ENCODE measurements around the gene STX5.
A peak's percentile ranks its signal among the peaks of the same experiment; 100 is the strongest.
"Not testable (repeated sequence)": the region's sequence is repeated elsewhere in the genome, so short reads cannot be mapped to it uniquely, and the experiment has no call there.

STX5 gene, protein sequence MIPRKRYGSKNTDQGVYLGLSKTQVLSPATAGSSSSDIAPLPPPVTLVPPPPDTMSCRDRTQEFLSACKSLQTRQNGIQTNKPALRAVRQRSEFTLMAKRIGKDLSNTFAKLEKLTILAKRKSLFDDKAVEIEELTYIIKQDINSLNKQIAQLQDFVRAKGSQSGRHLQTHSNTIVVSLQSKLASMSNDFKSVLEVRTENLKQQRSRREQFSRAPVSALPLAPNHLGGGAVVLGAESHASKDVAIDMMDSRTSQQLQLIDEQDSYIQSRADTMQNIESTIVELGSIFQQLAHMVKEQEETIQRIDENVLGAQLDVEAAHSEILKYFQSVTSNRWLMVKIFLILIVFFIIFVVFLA

DNA sequence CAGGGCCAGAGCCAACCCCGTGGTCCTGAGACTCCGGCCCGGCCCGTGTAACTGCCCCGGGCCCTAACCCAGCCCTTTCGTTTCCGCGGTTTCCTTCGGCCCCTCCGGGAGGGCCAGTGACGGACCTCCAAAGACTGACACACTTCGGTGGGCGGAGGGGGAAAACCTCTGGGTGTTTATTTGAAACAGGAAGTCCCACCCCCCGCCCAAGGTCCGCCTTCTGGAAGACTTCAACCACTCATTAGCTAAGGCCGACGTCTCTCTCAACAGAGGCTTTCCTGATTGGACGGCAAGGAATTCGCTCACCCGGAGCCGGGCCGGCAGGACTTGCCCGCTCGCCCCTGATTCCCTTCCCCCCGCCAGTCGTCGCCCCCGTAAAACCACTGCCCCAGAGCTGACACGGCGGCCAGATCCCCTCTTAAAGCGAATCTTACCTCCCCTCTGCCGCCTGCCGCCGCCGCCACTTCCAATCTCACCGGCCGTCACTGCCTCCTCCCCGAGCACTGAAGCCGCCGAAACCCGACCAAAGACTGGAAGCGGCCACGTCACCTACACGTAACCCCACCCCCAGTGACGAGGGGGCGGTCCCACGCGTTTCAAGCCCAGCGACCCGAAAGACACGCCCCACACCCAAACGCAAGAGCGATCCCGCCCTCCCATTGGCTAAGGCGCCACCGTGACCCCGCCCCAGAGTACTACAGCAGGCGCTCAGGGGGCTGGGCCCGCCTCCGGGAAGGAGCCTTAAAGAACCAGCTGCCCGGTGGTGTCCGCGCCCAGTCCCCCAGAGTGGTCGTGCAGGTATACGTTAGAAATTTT is at the start of gene STX5:
Gene STX5, minus strand, starts transcription at position 532 of the 816 bp plus-strand sequence. CDS start 808 bp downstream, outside the sequence.
- DNase-seq (ENCODE audit: low read depth in 2 of 2), result peak; percentile 99

DNA sequence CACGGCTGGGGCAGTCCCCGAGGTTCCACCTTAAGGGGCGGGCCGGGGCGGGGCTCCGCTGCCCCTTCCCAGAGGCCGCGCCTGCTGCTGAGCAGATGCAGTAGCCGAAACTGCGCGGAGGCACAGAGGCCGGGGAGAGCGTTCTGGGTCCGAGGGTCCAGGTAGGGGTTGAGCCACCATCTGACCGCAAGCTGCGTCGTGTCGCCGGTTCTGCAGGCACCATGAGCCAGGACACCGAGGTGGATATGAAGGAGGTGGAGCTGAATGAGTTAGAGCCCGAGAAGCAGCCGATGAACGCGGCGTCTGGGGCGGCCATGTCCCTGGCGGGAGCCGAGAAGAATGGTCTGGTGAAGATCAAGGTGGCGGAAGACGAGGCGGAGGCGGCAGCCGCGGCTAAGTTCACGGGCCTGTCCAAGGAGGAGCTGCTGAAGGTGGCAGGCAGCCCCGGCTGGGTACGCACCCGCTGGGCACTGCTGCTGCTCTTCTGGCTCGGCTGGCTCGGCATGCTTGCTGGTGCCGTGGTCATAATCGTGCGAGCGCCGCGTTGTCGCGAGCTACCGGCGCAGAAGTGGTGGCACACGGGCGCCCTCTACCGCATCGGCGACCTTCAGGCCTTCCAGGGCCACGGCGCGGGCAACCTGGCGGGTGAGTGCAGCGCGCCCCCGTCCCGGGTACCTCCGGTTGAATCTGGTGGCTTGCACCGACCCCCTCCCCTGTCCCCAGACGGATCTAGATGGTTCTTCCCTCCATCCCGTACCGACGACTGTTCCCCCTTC is 49.1 kb upstream of the STX5 start, which contains the start of gene SLC3A2:
Gene SLC3A2, plus strand, starts transcription at position 94 of the 776 bp plus-strand sequence. Its CDS starts 128 bp downstream, at position 222.
- DNase-seq (ENCODE audit: low read depth in 2 of 2), result peak; percentile 74 to 83

DNA sequence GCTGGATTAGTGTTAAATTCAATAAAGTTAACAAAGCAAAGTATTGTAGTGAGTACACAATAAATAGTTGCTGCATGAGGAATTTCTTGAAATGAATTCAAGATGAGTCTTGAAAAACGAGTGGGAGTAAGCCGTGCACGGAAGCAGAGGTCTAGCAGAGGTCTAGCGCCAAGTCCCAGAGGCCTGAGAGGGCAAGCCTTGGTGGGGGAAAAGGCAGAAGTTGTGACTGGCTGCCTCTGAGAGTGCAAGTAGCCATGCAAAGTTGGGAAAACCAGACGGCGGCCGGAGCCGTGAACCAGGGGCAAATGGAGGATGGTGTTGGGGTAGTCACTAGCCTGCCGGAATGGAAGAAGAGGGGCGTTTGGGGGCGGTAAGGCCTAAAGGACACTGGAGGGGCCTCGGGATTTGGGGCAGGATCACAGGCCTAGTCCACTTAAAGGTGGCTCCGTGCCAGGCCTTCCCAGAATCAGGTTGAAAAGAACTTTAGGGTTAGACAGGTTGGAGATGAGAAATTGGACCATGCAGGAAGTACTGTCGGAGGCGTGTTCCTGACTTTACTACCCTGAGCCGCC is 48.5 kb upstream of the STX5 start:
- DNase-seq (ENCODE audit: low read depth in 2 of 2), result peak; percentile 38 to 43

DNA sequence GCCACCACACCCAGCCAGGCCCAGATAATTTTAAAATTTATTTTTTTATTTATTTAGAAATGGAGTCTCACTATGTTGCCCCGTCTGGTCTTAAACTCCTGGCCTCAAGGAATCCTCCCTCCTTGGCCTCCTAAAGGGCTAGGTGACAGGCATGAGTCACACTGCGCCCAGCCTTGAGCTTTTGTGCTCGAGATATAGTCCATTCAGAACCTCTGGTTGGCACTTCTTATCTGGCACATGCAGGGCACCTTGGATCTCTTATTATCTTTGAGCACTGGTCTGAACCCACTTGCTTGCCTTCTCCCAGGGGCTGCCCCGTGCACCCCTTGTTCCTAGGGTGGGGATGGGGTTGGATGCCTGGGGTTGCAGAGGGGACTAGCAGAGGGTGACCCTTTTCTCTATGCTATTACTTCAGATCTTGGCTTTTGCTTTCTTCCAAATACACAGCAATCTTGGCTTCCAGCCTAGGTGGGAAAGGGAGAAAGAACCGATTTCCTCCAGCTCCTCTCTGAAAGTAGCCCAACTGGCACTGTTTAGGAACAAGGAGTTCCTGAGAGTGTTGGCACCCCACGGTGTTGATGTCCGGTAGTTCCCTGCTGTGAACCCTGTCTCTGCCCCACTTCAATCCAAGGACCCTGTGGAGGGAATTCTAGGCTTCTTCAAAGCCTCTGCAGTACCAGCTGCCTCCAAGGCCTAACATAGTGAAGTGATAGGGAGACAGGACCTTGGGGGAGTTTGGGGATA is 47.6 kb upstream of the STX5 start:
- no peak for DNase-seq (ENCODE audit: low read depth in 2 of 2)

DNA sequence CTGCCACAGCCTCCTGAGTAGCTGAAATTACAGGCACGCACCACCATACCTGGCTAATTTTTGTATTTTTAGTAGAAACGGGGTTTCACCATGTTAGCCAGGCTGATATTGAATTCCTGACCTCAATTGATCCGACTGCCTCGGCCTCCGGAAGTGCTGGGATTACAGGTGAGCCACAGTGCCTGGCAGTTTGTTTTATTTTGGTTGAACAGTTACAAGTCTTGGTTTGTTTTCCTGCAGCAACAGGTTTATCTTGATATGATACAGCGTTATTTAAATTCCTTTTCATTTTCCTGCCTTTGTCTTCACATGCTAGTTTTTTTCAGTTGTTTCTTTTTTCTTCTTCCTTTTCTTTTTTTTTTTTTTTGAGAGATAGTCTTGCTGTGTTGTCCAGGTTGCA is 44.9 kb upstream of the STX5 start:
- no peak for DNase-seq (ENCODE audit: low read depth in 2 of 2)

DNA sequence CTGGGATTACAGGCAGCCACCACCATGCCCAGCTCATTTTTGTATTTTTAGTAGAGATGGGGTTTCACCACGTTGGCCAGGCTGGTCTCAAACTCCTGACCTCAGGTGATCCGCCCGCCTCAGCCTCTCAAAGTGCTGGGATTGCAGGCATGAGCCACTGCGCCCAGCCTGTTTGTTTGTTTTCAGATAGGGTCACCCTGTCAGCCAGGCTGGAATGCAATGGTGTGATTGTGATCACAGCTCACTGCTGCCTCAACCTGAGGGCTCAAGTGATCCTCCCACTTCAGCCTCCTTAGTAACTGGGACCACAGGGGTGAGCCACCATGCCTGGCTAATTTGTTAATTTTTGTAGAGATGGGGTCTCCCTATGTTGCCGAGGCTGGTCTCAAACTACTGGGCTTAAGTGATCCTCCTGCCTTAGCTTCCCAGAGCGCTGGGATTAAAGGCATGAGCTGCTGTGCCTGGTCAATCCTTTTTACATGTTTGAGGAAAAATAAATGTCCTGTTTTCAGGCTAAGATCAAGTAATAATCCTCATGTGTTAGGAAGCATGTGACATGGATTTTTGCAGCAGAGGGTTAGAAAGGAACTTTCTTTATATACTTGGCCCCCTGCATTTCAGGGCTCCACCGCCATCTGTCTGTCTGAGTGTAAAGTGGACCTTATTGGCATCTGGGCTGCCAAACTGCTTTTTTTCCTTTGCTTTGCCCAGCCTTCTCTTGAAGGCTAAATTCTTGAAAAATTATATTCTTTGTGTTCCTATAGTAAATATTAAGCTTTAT is 44.0 kb upstream of the STX5 start:
- DNase-seq (ENCODE audit: low read depth in 2 of 2), result no peak

DNA sequence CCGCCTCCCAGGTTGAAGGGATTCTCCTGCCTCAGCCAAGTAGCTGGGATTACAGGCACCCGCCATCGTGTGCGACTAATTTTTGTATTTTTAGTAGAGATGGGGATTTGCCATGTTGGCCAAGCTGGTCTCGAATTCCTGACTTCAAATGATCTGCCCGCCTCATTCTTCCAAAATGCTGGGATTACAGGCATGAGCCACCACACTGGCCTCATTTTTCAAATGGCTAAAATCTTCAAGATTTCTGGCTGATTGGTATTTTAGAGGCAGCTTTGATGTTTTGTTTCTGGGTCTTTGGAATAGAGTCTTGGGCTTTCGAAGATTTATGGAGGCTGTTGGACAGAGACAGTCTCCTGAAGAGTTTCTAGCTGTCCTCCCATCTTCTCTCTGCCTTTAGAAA is 43.0 kb upstream of the STX5 start:
- DNase-seq (ENCODE audit: low read depth in 2 of 2), result no peak

DNA sequence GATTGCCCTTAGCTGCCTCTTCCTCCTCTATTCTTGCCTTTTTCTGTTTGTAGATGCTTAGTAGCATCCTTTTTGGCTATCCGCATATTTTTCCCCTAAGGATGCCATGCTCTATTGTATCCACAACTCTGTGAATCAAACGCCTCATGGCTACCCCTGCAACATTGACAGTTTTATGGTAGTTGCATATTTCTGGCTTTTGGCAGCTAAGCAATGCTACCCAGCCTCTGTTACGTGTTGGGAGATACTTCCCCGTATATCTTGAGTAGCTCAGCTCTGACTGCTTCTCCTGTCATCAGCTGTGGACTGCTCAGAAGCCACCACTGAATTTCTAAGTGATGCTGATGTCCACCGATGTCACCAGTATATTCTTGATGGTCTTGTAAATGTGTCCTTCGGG is 33.8 kb upstream of the STX5 start:
- no peak for DNase-seq (ENCODE audit: low read depth in 2 of 2)

DNA sequence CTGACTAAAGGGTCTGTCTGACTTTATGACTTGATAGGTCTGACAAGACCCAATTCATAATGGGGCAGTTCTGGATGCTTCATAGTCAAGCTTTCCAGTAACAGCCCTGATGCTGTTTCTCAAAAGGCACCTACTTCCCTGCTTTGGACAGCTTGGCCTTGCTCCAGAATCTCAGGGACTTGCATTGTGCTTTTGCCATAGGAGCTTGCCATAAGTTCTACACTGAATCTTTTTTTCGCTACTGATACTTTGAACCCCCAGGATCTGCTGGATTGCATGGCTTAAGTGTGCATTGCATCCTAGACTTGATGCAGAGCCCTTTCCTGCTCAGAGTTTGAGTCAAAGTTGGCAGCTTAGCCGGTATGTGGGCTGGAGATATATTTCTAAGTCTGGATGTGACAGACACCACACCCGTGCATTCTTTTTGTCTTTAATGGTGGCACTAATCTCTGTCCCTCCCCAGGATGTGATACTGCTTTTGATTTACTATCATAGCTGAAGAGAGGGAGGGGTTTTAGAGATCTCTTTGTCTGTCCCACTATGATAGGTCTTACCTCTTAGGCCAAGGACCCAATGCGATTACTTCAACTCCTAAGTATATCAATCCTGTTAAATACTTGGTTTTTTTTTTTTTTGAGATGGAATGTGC is 32.0 kb upstream of the STX5 start:
- no peak for DNase-seq (ENCODE audit: low read depth in 2 of 2)

DNA sequence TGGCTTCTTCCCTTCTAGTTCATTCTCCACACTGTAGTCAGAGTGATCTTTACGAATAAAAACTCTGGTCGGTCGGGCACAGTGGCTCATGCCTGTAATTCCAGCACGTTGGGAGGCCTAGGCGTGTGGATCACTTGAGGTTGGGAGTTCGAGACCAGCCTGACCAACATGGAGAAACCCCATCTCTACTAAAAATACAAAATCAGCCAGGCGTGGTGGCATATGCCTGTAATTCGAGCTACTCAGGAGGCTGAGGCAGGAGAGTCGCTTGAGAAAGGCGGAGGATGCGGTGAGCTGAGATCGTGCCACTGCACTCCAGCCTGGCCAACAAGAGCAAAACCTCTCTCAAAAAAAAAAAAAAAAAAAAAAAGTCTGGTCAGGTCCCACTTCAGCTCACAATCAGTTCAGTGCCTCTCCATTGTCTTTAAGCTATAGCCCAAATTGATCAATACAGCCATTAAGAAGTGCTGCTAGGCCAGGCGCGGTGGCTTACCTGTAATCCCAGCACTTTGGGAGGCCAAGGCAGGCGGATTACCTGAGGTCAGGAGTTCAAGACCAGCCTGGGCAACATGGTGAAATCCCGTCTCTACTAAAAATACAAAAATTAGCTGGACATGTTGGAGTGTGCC is 29.8 kb upstream of the STX5 start:
- not testable (repeated sequence) for DNase-seq (ENCODE audit: low read depth in 2 of 2)

DNA sequence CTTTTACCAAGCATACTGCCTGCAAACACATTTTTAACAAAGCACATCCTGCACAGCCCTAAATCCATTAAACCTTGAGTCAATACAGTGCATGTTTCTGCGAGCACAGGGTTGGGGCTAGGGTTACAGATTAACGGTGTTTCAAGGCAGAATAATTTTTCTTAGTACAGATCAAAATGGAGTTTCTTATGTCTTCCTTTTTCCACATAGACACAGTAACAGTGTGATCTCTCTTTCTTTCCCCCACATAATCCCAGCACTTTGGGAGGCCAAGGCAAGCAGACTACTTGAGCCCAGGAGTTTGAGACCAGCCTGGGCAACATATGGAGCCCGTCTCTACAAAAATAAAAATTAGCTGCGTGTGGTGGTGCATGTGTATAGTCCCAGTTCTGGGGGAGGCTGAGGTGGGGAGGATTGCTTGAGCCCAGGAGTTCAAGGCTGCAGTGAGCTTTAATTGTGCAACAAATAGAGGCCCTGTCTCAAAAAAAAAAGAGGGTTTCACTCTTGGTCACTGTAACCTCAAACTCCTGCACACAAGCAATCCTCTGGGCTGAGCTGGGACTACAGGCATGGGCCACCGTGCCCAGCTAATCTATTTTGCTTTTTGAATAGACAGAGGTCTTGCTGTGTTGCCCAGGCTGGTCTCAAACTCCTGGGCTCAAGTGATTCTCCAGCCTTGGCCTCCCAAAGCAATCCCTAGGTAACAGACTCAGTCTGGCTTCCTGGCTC is 29.1 kb upstream of the STX5 start:
- no peak for DNase-seq (ENCODE audit: low read depth in 2 of 2)

DNA sequence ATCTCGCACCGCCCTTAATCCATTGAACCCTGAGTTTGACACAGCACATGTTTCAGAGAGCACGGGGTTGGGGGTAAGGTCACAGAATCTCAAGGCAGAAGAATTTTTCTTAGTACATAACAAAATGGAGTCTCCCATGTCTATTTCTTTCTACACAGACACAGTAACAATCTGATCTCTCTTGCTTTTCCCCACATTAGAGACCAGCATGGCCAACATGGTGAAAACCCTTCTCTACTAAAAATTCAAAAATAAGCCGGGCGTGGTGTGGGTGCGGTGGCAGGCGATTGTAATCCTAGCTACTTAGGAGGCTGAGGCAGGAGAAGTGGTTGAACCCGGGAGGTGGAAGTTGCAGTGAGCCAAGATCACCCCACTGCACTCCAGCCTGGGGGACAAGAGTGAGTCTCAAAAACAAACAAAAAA is 27.4 kb upstream of the STX5 start:
- DNase-seq (ENCODE audit: low read depth in 2 of 2), result not testable (repeated sequence)

DNA sequence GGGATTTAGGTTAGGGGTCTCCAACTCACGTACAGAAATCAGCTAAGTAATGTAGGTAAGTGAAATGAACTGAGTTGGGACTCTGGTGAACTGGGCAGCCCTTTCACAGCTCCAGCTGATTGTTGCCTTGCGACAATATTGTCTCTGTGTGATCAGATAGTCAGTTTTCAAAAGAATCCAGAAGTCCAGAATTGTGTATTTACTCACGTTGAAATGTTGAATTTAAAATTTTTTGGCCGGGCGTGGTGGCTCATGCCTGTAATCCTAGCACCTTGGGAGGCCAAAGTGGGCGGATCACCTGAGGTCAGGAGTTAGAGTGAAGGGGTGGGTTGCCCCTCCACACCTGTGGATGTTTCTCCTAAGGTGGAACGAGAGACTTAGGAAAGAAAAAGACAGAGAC is 26.4 kb upstream of the STX5 start:
- no peak for DNase-seq (ENCODE audit: low read depth in 2 of 2)

DNA sequence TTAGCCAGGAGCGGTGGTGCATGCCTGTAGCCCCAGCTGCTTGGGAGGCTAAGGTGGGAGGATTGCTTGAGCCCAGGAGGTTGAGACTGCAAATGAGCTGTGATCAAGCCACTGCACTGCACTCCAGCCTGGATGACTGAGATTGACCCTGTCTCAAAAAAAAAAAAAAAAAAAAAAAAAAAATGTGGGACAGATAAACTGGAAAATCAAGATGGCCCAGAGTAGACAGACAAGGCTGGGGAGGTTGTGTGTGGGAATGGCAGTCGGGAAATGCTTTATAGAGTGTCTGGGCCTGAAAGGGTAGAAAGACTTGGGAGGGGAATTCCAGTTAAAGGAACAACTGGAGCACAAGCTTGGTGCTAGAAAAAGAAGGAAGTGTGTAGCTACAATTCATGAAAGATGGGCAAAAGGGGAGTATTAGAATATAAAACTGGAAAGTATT is 25.7 kb upstream of the STX5 start:
- DNase-seq (ENCODE audit: low read depth in 2 of 2), result no peak

DNA sequence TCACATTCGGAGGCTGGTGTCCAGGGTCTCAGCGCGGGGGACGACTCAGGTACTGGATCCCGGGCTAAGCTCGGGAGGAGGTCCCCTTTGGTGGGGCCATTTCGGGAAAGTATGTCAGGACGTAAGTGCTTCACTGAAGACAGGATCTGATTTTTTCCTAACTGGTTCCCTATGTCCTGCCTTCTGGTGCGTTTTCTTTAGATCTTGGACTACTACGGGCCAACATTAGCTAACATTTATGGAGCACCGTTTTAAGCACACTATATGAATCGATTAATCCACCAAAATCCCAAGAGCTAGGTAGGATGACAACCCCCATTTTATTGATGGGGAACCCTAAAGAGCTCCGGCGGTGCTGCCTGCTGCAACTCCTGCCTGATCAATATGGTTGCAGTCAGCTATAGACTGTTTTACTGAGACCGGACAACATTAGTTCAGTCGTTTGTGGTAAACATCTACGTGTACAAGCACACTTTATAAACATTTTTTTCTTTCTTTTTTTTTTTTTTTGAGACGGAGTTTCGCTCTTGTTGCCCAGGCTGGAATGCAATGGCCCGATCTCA is 24.6 kb upstream of the STX5 start:
- no peak for DNase-seq (ENCODE audit: low read depth in 2 of 2)

DNA sequence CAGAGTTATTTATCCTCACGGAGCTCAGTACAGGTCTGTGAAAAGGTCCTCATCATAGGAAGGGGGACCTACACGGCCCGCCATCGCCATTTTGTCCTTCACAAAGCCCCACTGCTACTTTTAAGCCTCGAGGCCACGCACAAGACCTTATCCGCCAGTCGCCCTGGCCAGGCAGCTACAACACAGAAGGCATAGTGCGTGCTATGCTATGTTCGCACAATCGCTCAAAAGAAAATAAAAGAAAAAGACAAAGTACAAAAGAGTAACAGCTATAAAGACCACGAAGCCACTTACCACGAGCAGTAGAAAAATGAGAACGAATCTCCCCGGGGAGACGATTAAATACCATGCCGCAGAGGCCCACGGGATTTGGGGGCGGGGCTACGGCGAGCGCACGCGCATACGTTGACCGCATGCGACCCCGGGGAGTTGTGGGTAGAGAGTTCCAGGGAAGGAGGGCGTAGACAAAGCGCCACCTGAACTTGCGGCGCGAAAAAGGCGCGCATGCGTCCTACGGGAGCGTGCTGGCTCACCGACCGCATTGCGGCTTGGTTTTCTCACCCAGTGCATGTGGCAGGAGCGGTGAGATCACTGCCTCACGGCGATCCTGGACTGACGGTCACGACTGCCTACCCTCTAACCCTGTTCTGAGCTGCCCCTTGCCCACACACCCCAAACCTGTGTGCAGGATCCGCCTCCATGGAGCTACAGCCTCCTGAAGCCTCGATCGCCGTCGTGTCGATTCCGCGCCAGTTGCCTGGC is 23.9 kb upstream of the STX5 start:
- peak; percentile 96 for DNase-seq (ENCODE audit: low read depth in 2 of 2)

DNA sequence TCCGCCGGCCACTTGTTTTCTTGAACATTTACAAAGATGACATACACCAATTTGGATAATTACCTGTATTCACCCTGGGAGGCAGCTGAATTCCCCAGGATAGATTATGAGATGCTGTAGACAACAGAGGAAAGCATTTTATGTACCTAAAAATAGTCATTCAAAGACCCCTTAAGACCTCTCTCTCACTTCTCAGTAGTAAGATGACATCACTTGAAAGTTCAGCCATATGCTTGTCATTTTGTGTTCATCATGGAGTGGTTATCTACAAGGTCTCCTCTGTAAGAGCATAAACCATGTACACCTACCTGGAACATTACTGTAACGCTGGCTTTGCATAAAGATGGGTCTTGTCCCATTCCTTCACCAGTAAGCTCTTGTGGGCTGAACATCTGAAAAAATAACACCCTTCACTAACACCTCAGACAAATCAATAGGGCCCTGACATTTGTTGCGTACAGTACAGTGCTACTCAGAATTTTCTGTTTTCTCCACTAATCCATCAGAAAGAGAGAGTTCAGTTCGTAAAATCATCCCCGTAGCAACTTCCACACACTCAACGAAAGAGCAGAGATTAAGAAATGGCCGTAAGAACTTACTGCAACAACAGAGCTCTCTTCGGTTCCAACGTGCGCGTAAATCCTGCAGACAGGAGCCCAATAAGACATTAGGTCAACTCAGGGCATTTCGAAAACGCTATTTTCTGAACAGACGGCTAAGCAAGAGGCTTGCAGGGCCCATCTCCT is 23.1 kb upstream of the STX5 start:
- no peak for DNase-seq (ENCODE audit: low read depth in 2 of 2)
